ENCODE data around the gene ACAP1. TPM values are rescaled to one million over a fixed set of nuclear protein-coding genes. Genes with fewer than 3 reads are reported as not detected.

ACAP1 gene
- polyA plus RNA-seq, 10 donors, result 5.3 to 19.6 (median 8.5) TPM

DNA sequence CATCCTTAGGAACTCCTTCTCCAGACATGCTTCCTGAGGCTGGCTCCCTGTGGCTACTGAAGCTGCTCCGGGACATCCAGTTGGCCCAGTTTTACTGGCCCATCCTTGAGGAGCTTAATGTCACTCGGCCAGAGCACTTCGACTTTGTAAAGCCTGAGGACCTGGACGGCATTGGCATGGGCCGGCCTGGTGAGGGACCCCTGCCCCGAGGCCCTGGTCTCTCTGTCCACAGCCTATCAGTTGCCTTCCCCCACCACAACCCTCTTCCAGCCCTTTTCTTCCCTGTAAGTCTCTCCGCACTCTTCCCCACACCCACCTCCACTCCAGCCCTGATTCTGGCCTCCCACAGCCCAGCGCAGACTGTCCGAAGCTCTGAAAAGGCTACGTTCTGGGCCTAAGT, 46.6 kb downstream of the ACAP1 start:
- no peak for DNase-seq

DNA sequence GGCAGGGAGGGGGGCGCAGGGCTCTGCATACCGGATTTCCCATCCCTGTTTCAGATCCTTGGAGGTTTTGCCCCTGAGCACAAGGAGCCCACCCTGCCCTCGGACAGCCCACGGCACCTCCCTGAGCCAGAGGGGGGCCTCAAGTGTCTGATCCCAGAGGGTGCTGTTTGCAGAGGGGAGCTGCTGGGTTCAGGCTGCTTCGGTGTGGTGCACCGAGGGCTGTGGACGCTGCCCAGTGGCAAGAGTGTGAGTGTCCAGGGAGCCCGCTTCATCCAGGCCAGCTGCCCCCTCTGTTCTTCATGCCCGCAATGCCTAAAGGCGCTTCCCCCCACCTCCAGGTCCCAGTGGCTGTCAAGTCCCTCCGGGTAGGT, 47.0 kb downstream of the ACAP1 start:
- DNase-seq, result no peak

DNA sequence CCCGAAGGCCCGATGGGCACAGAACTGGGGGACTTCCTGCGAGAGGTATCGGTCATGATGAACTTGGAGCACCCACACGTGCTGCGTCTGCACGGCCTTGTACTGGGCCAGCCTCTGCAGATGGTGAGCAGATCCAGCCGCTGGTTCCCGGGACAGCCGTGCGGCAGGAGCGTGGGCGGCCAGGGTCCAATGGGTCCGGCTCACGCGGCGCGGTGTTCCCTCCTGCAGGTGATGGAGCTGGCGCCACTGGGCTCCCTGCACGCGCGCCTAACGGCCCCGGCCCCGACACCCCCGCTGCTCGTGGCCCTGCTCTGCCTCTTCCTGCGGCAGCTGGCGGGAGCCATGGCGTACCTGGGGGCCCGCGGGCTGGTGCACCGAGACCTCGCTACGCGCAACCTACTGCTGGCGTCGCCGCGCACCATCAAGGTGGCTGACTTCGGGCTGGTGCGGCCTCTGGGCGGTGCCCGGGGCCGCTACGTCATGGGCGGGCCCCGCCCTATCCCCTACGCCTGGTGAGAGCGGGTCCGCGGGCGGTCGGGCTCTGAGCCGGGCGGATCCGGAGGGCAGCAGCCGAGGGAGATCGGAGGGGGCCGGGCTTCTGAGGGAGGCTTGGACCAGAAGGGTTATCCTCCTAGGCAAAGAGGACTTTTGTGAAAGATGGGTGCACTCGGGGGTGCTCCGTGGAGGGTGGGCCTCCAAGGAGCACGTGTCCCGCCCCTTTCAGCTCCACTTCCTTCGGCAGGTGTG, 47.6 kb downstream of the ACAP1 start:
- DNase-seq, result peak in 1 of 3 donors; percentile 74

GRCh38 chr17:7384489-7385081, 48.3 kb downstream of the ACAP1 start:
- no peak for DNase-seq

- no peak for DNase-seq
These were observed 52.5 kb downstream of the ACAP1 start for GRCh38 chr17:7388856-7389255.

DNA sequence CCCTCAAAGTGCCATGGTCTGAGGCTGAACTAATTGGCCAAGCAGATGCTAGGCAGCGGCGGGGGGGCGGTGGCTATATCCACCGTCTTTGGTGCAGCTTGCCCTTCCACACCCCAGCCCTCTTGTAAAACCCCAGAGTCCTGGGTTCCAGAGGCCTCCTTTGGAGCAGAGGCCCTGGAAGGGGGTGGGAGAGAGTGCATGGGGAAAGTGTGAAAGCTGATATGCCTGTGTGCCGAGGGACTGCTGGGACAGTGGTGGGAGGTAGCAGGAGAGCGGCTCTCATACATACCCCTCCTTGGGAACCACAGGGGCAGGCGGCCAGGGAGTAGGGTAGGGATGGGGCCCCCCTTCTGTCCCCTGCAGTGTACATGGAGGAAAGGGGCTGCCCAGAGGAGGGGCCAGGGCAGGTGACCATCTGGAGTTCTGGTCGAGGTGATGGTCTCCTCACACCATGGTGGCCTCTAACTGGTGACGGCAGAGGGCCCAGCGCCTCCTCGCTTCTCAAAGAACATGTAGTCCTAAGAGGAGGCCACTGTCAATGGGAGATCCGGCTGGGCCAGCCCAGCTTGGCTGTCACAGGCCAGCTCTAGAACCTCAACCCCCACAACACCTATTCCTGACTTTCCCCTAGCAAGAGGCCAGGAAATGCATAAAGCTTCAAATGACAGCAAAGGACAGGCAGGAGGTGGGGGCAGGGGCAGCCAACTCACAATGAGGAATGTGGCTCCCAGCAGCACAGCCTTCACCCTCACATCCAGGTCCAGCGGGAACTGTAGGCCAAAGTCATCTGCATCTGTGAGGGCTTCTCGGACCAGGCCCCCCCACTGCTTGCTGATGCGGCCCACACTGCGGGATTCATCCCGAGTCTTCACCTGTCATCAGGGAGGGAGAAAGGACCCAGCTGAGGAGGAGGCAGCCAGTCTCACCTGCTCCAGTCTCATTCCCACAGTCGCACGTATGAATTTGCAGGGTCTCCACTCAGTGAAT, 53.9 kb downstream of the ACAP1 start:
- DNase-seq, result no peak

GRCh38 chr17:7391307-7391706, 55.0 kb downstream of the ACAP1 start:
- no peak for DNase-seq

DNA sequence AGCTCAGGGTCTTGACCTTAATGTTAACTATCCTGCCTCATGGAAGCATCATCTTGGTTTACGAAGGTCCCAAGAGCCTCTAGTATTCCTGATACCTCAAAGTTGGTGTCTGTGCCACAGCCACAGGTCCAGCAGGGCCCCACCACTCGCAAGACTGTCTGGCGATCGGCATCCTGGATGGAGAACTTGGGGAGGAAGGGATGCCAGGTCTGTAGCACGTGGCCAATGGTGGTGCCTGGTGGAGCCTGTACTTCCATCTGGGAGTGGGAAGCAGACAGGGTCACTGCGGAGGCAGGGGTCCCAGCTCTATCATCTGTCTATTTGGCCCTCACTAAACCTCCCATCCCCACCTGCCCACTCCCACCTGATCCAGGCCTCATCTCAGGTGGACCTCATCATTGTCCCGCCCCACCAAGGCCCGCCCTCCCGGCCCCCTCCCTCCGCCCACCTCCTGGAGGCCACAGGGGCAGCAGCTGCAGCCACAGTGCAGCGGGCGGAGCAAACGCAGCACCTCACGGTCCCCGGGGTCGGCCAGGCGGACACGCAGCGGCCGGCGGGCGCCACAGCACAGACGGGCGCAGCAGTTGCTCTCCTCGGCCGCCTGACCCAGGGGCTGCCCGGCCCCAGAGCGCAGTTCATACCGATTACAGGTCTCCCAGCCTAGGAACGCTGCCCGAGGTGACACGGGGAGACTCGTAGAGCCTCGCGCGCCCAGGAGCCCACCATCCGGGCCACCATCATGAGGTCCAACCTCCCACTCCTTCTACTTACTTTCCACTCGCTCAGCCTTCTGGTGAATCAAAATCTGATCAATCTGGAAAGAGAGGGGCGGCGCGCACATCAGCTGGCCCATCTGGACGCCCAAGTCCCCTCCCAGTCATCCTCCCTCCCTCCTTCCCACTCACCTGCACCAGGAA, 56.6 kb downstream of the ACAP1 start:
- DNase-seq, result no peak

DNA sequence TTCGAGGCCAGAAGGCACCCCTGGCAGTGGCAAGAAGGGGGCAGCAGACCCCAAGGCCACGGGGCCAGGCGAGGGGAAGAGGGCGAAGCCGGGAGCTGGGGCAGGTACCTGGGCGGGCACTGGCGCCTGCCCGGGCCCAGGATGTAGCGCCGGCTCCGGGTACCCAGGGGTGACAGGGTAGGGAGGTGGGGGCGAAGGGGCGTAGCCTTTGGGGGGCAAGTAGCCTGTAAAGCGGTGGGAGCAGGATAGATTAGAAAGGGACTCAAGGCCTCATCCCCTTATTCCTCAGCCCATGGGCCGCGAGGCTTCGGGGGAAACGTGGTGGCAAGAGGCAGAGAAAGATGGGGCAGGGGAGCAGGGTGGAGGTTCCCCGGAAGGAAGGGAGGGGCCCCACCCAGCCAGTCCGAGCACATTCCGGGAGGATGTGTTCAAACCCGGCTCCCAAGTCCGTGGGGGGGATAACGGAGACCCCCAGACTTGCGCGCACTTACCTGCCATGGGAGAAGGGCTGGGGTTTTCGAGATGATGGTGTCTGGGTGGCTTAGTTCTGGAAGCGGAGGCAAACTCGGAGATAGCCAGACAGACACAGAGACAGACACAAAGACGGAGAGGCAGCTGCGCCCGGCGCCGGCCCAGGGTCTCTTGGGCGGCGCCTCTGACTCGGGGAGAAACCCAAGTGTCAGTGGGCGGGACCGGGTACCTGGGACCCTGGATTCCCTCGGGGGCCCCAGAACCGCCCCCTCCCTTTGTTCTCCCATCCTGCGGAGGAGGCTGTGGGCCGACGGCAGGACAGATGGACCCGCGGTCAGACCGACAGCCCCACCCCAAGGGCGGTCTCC, 57.5 kb downstream of the ACAP1 start:
- no peak for DNase-seq

- DNase-seq, result peak; percentile 81 to 95 (median 89)
These were observed 58.3 kb downstream of the ACAP1 start, which contains the start of gene PLSCR3 for GRCh38 chr17:7394452-7395191. Gene PLSCR3 (minus strand): TSS chr17:7394525. CDS start chr17:7394110, 415 bp downstream.

GRCh38 chr17:7396147-7396546, 59.8 kb downstream of the ACAP1 start:
- no peak for DNase-seq

- DNase-seq, result no peak
These were observed 62.3 kb downstream of the ACAP1 start for GRCh38 chr17:7398612-7399011.

Other genes with a start within 250 kb of the ACAP1 start
- under 1 TPM in 9 of 10 donors, not detected in 1; 0.15 to 0.40 (median 0.34) TPM for gene ASGR2, start 221.7 kb upstream of the ACAP1 start, polyA plus RNA-seq (ENCODE audit: insufficient read length in 10 of 10)
- gene ASGR1, start 157.2 kb upstream of the ACAP1 start, polyA plus RNA-seq (ENCODE audit: insufficient read length in 10 of 10), result 1 to 10 TPM; 1.6 to 6.5 (median 2.3) TPM
- 10 to 100 TPM; 15.3 to 31.0 (median 21.1) TPM for gene DLG4, start 116.7 kb upstream of the ACAP1 start, polyA plus RNA-seq (ENCODE audit: insufficient read length in 10 of 10)
- gene ACADVL, start 116.6 kb upstream of the ACAP1 start, polyA plus RNA-seq (ENCODE audit: insufficient read length in 10 of 10), result 100 to 1,000 TPM; 178 to 376 (median 256) TPM
- 10 to 100 TPM; 24.5 to 40.5 (median 34.9) TPM for gene DVL2, start 102.0 kb upstream of the ACAP1 start, polyA plus RNA-seq (ENCODE audit: insufficient read length in 10 of 10)
- gene PHF23, start 97.1 kb upstream of the ACAP1 start, polyA plus RNA-seq (ENCODE audit: insufficient read length in 10 of 10), result 10 to 100 TPM; 28.1 to 46.1 (median 34.4) TPM
- gene GABARAP, start 94.1 kb upstream of the ACAP1 start, polyA plus RNA-seq (ENCODE audit: insufficient read length in 10 of 10), result 100 to 1,000 TPM; 271 to 406 (median 306) TPM
- 100 to 1,000 TPM; 153 to 190 (median 180) TPM for gene CTDNEP1, start 84.8 kb upstream of the ACAP1 start, polyA plus RNA-seq (ENCODE audit: insufficient read length in 10 of 10)
- 10 to 100 TPM; 31.9 to 64.8 (median 35.7) TPM for gene ELP5, start 84.3 kb upstream of the ACAP1 start, polyA plus RNA-seq (ENCODE audit: insufficient read length in 10 of 10)
- 1 to 10 TPM in 5 of 10 donors, under 1 TPM in 5; 0.47 to 3.0 (median 1.1) TPM for gene CLDN7, start 74.1 kb upstream of the ACAP1 start, polyA plus RNA-seq (ENCODE audit: insufficient read length in 10 of 10)
- 10 to 100 TPM in 9 of 10 donors, 1 to 10 TPM in 1; 7.7 to 32.4 (median 26.1) TPM for gene SLC2A4, start 54.8 kb upstream of the ACAP1 start, polyA plus RNA-seq (ENCODE audit: insufficient read length in 10 of 10)
- gene YBX2, start 41.9 kb upstream of the ACAP1 start, polyA plus RNA-seq (ENCODE audit: insufficient read length in 10 of 10), result 1 to 10 TPM; 1.2 to 4.2 (median 1.9) TPM
- 100 to 1,000 TPM; 225 to 344 (median 294) TPM for gene EIF5A, start 28.9 kb upstream of the ACAP1 start, polyA plus RNA-seq (ENCODE audit: insufficient read length in 10 of 10)
- gene GPS2, start 21.2 kb upstream of the ACAP1 start, polyA plus RNA-seq (ENCODE audit: insufficient read length in 10 of 10), result 10 to 100 TPM; 49.3 to 70.2 (median 58.7) TPM
- gene NEURL4, start 7.2 kb upstream of the ACAP1 start, polyA plus RNA-seq (ENCODE audit: insufficient read length in 10 of 10), result 10 to 100 TPM; 13.6 to 20.6 (median 18.6) TPM
- gene KCTD11, start 15.6 kb downstream of the ACAP1 start, polyA plus RNA-seq (ENCODE audit: insufficient read length in 10 of 10), result 10 to 100 TPM in 1 of 10 donors, 1 to 10 TPM in 9; 5.8 to 10.3 (median 7.5) TPM
- not detected for gene TMEM95, start 18.6 kb downstream of the ACAP1 start, polyA plus RNA-seq (ENCODE audit: insufficient read length in 10 of 10)
- gene TNK1, start 44.6 kb downstream of the ACAP1 start, polyA plus RNA-seq (ENCODE audit: insufficient read length in 10 of 10), result 1 to 10 TPM in 2 of 10 donors, under 1 TPM in 7, not detected in 1; 0.22 to 1.4 (median 0.69) TPM
- gene PLSCR3, start 58.0 kb downstream of the ACAP1 start, polyA plus RNA-seq (ENCODE audit: insufficient read length in 10 of 10), result 10 to 100 TPM; 20.4 to 35.0 (median 27.2) TPM
- 10 to 100 TPM; 49.0 to 60.9 (median 54.0) TPM for gene TMEM256, start 67.6 kb downstream of the ACAP1 start, polyA plus RNA-seq (ENCODE audit: insufficient read length in 10 of 10)
- 10 to 100 TPM; 19.9 to 33.1 (median 25.5) TPM for gene NLGN2, start 71.3 kb downstream of the ACAP1 start, polyA plus RNA-seq (ENCODE audit: insufficient read length in 10 of 10)
- gene SPEM1, start 83.8 kb downstream of the ACAP1 start, polyA plus RNA-seq (ENCODE audit: insufficient read length in 10 of 10), result not detected
- not detected for gene SPEM2, start 89.1 kb downstream of the ACAP1 start, polyA plus RNA-seq (ENCODE audit: insufficient read length in 10 of 10)
- under 1 TPM in 1 of 10 donors, not detected in 9; 0.04 TPM for gene SPEM3, start 92.3 kb downstream of the ACAP1 start, polyA plus RNA-seq (ENCODE audit: insufficient read length in 10 of 10)
- gene TMEM102, start 98.9 kb downstream of the ACAP1 start, polyA plus RNA-seq (ENCODE audit: insufficient read length in 10 of 10), result 1 to 10 TPM in 4 of 10 donors, under 1 TPM in 6; 0.52 to 1.4 (median 0.92) TPM
- gene FGF11, start 103.0 kb downstream of the ACAP1 start, polyA plus RNA-seq (ENCODE audit: insufficient read length in 10 of 10), result 1 to 10 TPM; 1.3 to 5.1 (median 3.1) TPM
- 10 to 100 TPM; 51.8 to 85.8 (median 71.8) TPM for gene CHRNB1, start 108.5 kb downstream of the ACAP1 start, polyA plus RNA-seq (ENCODE audit: insufficient read length in 10 of 10)
- gene ZBTB4, start 143.1 kb downstream of the ACAP1 start, polyA plus RNA-seq (ENCODE audit: insufficient read length in 10 of 10), result 10 to 100 TPM; 22.1 to 27.1 (median 24.9) TPM
- under 1 TPM in 8 of 10 donors, not detected in 2; 0.16 to 0.59 (median 0.20) TPM for gene SLC35G6, start 144.9 kb downstream of the ACAP1 start, polyA plus RNA-seq (ENCODE audit: insufficient read length in 10 of 10)
- 10 to 100 TPM; 50.2 to 72.7 (median 58.4) TPM for gene POLR2A, start 147.8 kb downstream of the ACAP1 start, polyA plus RNA-seq (ENCODE audit: insufficient read length in 10 of 10)
- gene TNFSF12, start 212.5 kb downstream of the ACAP1 start, polyA plus RNA-seq (ENCODE audit: insufficient read length in 10 of 10), result 10 to 100 TPM; 22.2 to 38.2 (median 29.8) TPM
- 1 to 10 TPM; 2.4 to 6.3 (median 4.0) TPM for gene TNFSF13, start 222.2 kb downstream of the ACAP1 start, polyA plus RNA-seq (ENCODE audit: insufficient read length in 10 of 10)
- gene SENP3, start 225.4 kb downstream of the ACAP1 start, polyA plus RNA-seq (ENCODE audit: insufficient read length in 10 of 10), result 10 to 100 TPM; 34.8 to 44.0 (median 39.9) TPM
- gene CD68, start 243.1 kb downstream of the ACAP1 start, polyA plus RNA-seq (ENCODE audit: insufficient read length in 10 of 10), result 10 to 100 TPM; 23.6 to 41.0 (median 27.5) TPM
- gene MPDU1, start 247.3 kb downstream of the ACAP1 start, polyA plus RNA-seq (ENCODE audit: insufficient read length in 10 of 10), result 10 to 100 TPM; 41.0 to 62.0 (median 48.0) TPM

All from muscle of back (tissue), 11 donors.